Heart left ventricle (tissue), 16 donors: ENCODE results near the gene HERC6. TPM values are rescaled to one million over a fixed set of nuclear protein-coding genes. Genes with fewer than 3 reads are reported as not detected.

Experiments
- ATAC-seq, 4 donors: fragments of 200-7000 bp; cut with Tn5 transposase; one replicate each; pipeline ENCODE4 v1.9.1; 2020 to 2022; ENCODE audit warnings: moderate library complexity in 4 of 4, mild to moderate bottlenecking in 3 of 4, moderate number of reproducible peaks in 1 of 4
- DNase-seq, 5 donors: peaks; one replicate each; pipeline ENCODE4 v3.0.0-alpha.2; 2020
- H3K27ac ChIP-seq, 12 donors: fragments of 200-600 bp; sonication (generic) in 4 of 12; one replicate each; pipeline versions ENCODE4 v1.5.0 to v1.8.0; 2016 to 2022; ENCODE audit warnings: mild to moderate bottlenecking in 2 of 12
- H3K27me3 ChIP-seq, 9 donors: fragments of 200-600 bp; sonication (generic) in 2 of 9; one replicate each; pipeline versions ENCODE4 v1.5.1 to v1.8.0; 2016 to 2022; ENCODE audit warnings: mild to moderate bottlenecking in 3 of 9
- H3K36me3 ChIP-seq, 9 donors: fragments of 200-600 bp; sonication (generic) in 2 of 9; one replicate each; pipeline versions ENCODE4 v1.5.0 to v1.8.0; 2018 to 2022; ENCODE audit warnings: mild to moderate bottlenecking in 2 of 9
- H3K4me1 ChIP-seq, 12 donors: fragments of 200-600 bp; sonication (generic) in 4 of 12; one replicate each; pipeline versions ENCODE4 v1.5.0 to v1.8.0; 2016 to 2022; ENCODE audit warnings: mild to moderate bottlenecking in 3 of 12
- H3K4me3 ChIP-seq, 12 donors: fragments of 200-600 bp; sonication (generic) in 4 of 12; one replicate each; pipeline versions ENCODE4 v1.5.0 to v1.8.0; 2017 to 2022; ENCODE audit warnings: mild to moderate bottlenecking in 9 of 12, moderate library complexity in 4 of 12
- H3K9me3 ChIP-seq, 12 donors: fragments of 200-600 bp; sonication (generic) in 4 of 12; one replicate each; pipeline versions ENCODE4 v1.5.0 to v1.8.0; 2016 to 2022; ENCODE audit warnings: mild to moderate bottlenecking in 1 of 12
- POLR2A ChIP-seq, 2 donors: fragments of 450-650 bp; IDR thresholded peaks; one replicate each; pipeline ENCODE4 v1.6.1; 2017; ENCODE audit warnings: antibody characterized with exemption in 2 of 2, mild to moderate bottlenecking in 2 of 2, moderate library complexity in 2 of 2
- WGBS, 4 donors: extraction: QIAGEN DNeasy Blood & Tissue Kit in 2 of 4; methylation state at CpG; one replicate each; pipeline versions ENCODE4 v1.1.5 to v1.1.7; 2013 to 2018; 5-methylcytosine and 5-hydroxymethylcytosine counted together
- intact Hi-C, 10 donors: fragments of 100-400 bp; cut with DNase I; formaldehyde crosslinking; loops; one replicate each; pipeline versions ENCODE4 v1.11.1 to v1.14.2; 2022
- polyA plus RNA-seq, 2 donors: library from polyadenylated mRNA; stranded (reverse); fragments of 200-250 nt; gene quantifications; one replicate each; pipeline ENCODE4 v1.2.3, GENCODE V29; 2013
- total RNA-seq, 9 donors: library from RNA; depleted of rRNA in 2 of 9; stranded (reverse); fragments of >200 nt in 2 of 9; fragmentation: NEBNext Ultra II Directional in 3 of 9; extraction: Animal tissue kit (Norgen Biotek cat#: 25700) in 3 of 9; gene quantifications; one replicate each; pipeline versions ENCODE4 v1.1.0 to v1.2.4, GENCODE V29; 2016 to 2023
- TF ChIP-seq, protein P1 (sequence below), 12 donors: fragments of 200-600 bp; sonication (generic) in 4 of 12; IDR thresholded peaks; one replicate each; pipeline versions ENCODE4 v1.5.0 to v1.8.0; 2018 to 2022; ENCODE audit warnings: antibody characterized with exemption in 12 of 12, mild to moderate bottlenecking in 5 of 12
- donor health status: ischemic (EF 13 %, LVEDD 7.1; RV severe dilation, severe dysfunction).
- donor health status: healthy with polysubstance abuse.
- donor health status: DM: no; HTN: yes; CAD: no.
- donor health status: DM: no; HTN: no; CAD: no.
- donor health status: ischemic (EF 25% LVEDD 6.9; RV normal size, moderate dysfunction).
- donor health status: ischemic (EF 25% LVEDD 5.7; RV mildly dilated, moderate dysfunction).
- donor health status: healthy.
- donor health status: DM: yes; HTN: yes; CAD: no.
- donor health status: ischemic (EF 35%, LVEDD 5.7; RV mildly dilated, moderate dysfunction).
- donor health status: nonischemic (EF 11% LVEDD 7.7; RV severe dilation, severe dysfunction).
- donor health status: DM: yes; HTN: yes; CAD: no.
- donor health status: PGD.
- donor health status: ischemic (EF 29% LVEDD 5.4; RV normal size, mild dysfunction).
- donor health status: nonischemic (EF 23%, LVEDD 6.1; RV moderate dilation, normal function).

Gene HERC6
- total and polyA plus RNA-seq, 11 donors, result 2.3 to 22.0 (median 11.7) TPM

GRCh38 chr4:88415982-88416381 lies 37.3 kb downstream of the HERC6 start:
- Histone ChIP-seq H3K9me3 (no peaks in the 10 kb centered on the region), H3K27me3 (no peaks in the 10 kb centered on the region), H3K27ac (no peak overlapping the region), H3K36me3 (peaks cover 0 to 91% (median 30%) of the 10 kb centered on the region in 9 donors), H3K4me1 (peaks cover 0 to 3% (median 0%) of the 10 kb centered on the region in 12 donors), H3K4me3 (no peak overlapping the region)
- intact Hi-C loops, result no loop called here
- TF ChIP-seq, protein P1, sequence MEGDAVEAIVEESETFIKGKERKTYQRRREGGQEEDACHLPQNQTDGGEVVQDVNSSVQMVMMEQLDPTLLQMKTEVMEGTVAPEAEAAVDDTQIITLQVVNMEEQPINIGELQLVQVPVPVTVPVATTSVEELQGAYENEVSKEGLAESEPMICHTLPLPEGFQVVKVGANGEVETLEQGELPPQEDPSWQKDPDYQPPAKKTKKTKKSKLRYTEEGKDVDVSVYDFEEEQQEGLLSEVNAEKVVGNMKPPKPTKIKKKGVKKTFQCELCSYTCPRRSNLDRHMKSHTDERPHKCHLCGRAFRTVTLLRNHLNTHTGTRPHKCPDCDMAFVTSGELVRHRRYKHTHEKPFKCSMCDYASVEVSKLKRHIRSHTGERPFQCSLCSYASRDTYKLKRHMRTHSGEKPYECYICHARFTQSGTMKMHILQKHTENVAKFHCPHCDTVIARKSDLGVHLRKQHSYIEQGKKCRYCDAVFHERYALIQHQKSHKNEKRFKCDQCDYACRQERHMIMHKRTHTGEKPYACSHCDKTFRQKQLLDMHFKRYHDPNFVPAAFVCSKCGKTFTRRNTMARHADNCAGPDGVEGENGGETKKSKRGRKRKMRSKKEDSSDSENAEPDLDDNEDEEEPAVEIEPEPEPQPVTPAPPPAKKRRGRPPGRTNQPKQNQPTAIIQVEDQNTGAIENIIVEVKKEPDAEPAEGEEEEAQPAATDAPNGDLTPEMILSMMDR (IDR thresholded peaks at IDR 0.05), result no peak
- TF ChIP-seq POLR2A (IDR thresholded peaks at IDR 0.05), result no peak
- WGBS, 4 donors, result 80 to 87% (median 85%) methylated on average over 2 of the region's 2 CpGs
- ATAC-seq (no peak), DNase-seq (no peak)

- Histone ChIP-seq H3K4me1 (peaks cover 0 to 3% (median 0%) of the 10 kb centered on the region in 12 donors), H3K4me3 (no peak overlapping the region), H3K27ac (no peak overlapping the region), H3K27me3 (no peaks in the 10 kb centered on the region), H3K9me3 (no peaks in the 10 kb centered on the region), H3K36me3 (peaks cover 0 to 77% (median 30%) of the 10 kb centered on the region in 9 donors)
- WGBS, 4 donors, result 84 to 87% (median 85%) methylated on average over 3 of the region's 3 CpGs
- no peak for DNase-seq
- TF ChIP-seq POLR2A (IDR thresholded peaks at IDR 0.05), result no peak
- TF ChIP-seq, protein P1 (IDR thresholded peaks at IDR 0.05), result no peak
- ATAC-seq, result no peak
- intact Hi-C loops, result no loop called here
Observed at GRCh38 chr4:88418411-88418810, 39.8 kb downstream of the HERC6 start.

GRCh38 chr4:88419874-88420273 lies 41.2 kb downstream of the HERC6 start:
- DNase-seq (no peak), ATAC-seq (no peak)

GRCh38 chr4:88420844-88421243 lies 42.2 kb downstream of the HERC6 start:
- Histone ChIP-seq H3K27me3 (no peaks in the 10 kb centered on the region), H3K27ac (no peak overlapping the region), H3K4me1 (no peaks in the 10 kb centered on the region), H3K4me3 (no peak overlapping the region), H3K36me3 (peaks cover 0 to 77% (median 30%) of the 10 kb centered on the region in 9 donors), H3K9me3 (no peaks in the 10 kb centered on the region)
- intact Hi-C loops, result no loop called here
- WGBS, 4 donors, result 96 to 100% (median 97%) methylated on average over 1 of the region's 1 CpG
- no peak for DNase-seq
- ATAC-seq, result no peak
- TF ChIP-seq, protein P1 (IDR thresholded peaks at IDR 0.05), result no peak
- no peak for TF ChIP-seq POLR2A (IDR thresholded peaks at IDR 0.05)

More at GRCh38 chr4:88419874-88420273, 41.2 kb downstream of the HERC6 start:
- intact Hi-C loops, result no loop called here
- Histone ChIP-seq H3K27ac (no peak overlapping the region), H3K36me3 (peaks cover 0 to 77% (median 24%) of the 10 kb centered on the region in 9 donors), H3K4me1 (peaks cover 0 to 2% (median 0%) of the 10 kb centered on the region in 12 donors), H3K4me3 (no peak overlapping the region), H3K9me3 (no peaks in the 10 kb centered on the region), H3K27me3 (no peaks in the 10 kb centered on the region)
- 77 to 89% (median 83%) methylated on average over 5 of the region's 5 CpGs for WGBS, 4 donors
- no peak for TF ChIP-seq POLR2A (IDR thresholded peaks at IDR 0.05)
- TF ChIP-seq, protein P1 (IDR thresholded peaks at IDR 0.05), result no peak
